ENCODE results near the gene DOK3. TPM values are rescaled to one million over a fixed set of nuclear protein-coding genes. Genes with fewer than 3 reads are reported as not detected.

The DOK3 gene
- total RNA-seq, 1 experiment from 2014 or later, result 6.0 TPM

DNA sequence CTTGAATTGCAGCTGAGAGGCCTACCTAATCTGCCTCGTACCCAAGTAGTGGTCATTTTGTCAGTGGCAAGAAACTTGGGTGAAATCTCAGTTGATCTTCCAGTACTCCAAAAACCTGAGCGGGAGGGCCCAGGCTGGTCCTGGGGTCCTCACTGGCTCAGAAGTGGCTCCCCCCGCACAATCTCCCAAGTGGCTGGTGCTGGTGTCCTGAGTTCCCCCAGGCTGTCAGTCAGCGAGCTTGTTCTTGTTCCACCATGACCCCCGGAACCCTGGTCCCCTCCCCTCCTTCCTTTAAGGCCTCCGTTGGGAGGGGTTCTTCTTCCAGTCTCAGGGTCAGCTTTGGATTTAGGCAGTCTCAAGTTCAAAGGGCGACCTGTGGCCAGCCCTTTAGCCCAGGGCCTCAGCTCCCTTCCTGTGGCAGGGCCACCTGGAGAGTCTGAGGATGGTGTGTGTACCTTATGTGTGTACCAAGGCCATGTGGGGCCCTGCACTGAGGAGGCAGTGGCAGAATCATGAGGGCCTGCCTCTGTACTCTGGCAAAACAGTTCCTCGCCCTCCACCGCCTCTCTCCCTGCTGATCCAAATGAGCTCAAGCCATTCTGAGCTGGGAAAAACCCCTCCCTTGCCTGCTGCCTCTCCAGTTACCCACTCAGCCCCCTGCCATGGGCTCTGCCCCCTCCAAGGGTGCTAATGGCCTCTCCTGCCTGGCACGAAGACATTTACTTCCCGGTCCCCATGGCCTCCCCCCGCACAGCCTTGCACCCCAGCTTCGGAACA lies 31.7 kb downstream of the DOK3 start:
- POLR2A ChIA-PET, result interaction anchor here (0.6 to 3.0 kb wide), 10 partner anchors 8 to 428 kb away, joined by 3 to 18 read pairs (median 4); partner anchors contain the start of genes GRK6 and PDLIM7

DNA sequence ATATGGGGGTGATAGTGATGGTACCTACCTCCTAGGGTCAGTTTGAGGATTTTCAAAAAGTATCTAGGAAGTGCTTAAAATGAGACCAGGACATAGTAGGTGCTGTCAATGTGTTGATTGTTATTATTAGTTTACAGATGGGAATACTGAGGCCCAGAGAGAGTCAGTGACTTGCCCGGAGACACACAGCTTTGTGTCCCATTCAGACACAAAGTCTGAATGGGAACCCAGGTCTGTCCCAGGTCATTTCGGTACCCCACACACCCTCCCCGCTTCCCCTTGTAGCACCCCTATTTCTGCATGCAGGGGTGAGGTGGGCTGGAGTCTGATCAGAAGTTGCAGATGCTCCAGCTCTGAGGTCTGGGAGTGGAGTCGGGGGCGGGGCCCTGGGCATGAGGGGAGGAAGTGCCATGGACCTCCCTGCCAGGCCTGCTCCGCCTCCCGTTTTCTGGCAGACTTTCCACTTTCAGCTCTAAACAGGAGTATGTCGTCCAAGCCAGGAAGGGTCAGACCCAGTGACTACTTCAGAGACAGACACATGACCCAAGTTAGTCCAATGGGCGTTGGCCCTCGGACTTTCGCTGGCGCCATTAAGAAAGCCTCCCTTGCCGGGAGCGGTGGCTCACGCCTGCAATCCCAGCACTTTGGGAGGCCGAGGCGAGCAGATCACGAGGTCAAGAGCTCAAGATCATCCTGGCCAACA lies 32.9 kb downstream of the DOK3 start:
- Mint-ChIP-seq H3K9me3 (ENCODE audit: unreplicated experiment) (no peaks in the 10 kb centered on the region), H3K36me3 (ENCODE audit: insufficient read depth, unreplicated experiment) (peaks cover 10% of the 10 kb centered on the region), H3K4me1 (ENCODE audit: insufficient read depth, unreplicated experiment) (peaks cover 44% of the 10 kb centered on the region), H3K4me3 (ENCODE audit: unreplicated experiment) (no peak overlapping the region), H3K27ac (ENCODE audit: low read depth, unreplicated experiment) (no peak overlapping the region), H3K27me3 (ENCODE audit: insufficient read depth, unreplicated experiment) (no peaks in the 10 kb centered on the region)
- intact Hi-C loops (cut with micrococcal nuclease), result no loop called here
- no peak for DNase-seq (ENCODE audit: unreplicated experiment)
- no TSS peak for BruUV-seq (replicated peaks)
- CTCF ChIA-PET, result interaction anchor here (0.6 to 3.9 kb wide), 6 partner anchors 13 to 87 kb away, joined by 3 to 23 read pairs (median 8); no protein-coding TSS in a partner anchor
- POLR2A ChIA-PET, result interaction anchor here (0.6 to 3.0 kb wide), 6 partner anchors 9 to 236 kb away, joined by 3 to 18 read pairs (median 4); partner anchors contain the start of genes GRK6 and PDLIM7
- TF ChIP-seq, protein P1, sequence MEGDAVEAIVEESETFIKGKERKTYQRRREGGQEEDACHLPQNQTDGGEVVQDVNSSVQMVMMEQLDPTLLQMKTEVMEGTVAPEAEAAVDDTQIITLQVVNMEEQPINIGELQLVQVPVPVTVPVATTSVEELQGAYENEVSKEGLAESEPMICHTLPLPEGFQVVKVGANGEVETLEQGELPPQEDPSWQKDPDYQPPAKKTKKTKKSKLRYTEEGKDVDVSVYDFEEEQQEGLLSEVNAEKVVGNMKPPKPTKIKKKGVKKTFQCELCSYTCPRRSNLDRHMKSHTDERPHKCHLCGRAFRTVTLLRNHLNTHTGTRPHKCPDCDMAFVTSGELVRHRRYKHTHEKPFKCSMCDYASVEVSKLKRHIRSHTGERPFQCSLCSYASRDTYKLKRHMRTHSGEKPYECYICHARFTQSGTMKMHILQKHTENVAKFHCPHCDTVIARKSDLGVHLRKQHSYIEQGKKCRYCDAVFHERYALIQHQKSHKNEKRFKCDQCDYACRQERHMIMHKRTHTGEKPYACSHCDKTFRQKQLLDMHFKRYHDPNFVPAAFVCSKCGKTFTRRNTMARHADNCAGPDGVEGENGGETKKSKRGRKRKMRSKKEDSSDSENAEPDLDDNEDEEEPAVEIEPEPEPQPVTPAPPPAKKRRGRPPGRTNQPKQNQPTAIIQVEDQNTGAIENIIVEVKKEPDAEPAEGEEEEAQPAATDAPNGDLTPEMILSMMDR (IDR thresholded peaks at IDR 0.05; ENCODE audit: unreplicated experiment), result no peak

More for the DNA sequence above, 31.7 kb downstream of the DOK3 start:
- BruUV-seq (replicated peaks), result no TSS peak
- Mint-ChIP-seq H3K4me3 (ENCODE audit: unreplicated experiment) (no peak overlapping the region), H3K4me1 (ENCODE audit: insufficient read depth, unreplicated experiment) (peaks cover 45% of the 10 kb centered on the region), H3K9me3 (ENCODE audit: unreplicated experiment) (no peaks in the 10 kb centered on the region), H3K27ac (ENCODE audit: low read depth, unreplicated experiment) (peak overlapping the region; percentile 87), H3K36me3 (ENCODE audit: insufficient read depth, unreplicated experiment) (peaks cover 10% of the 10 kb centered on the region), H3K27me3 (ENCODE audit: insufficient read depth, unreplicated experiment) (no peaks in the 10 kb centered on the region)
- no peak for DNase-seq (ENCODE audit: unreplicated experiment)
- CTCF ChIA-PET, result interaction anchor here (0.5 to 3.9 kb wide), 12 partner anchors 10 to 168 kb away, joined by 3 to 23 read pairs (median 4); no protein-coding TSS in a partner anchor
- intact Hi-C loops (cut with micrococcal nuclease), result loop anchor here (2.0 kb wide), 1 partner anchor 19 kb away; the partner anchor contains the start of gene PDLIM7
- TF ChIP-seq, protein P1 (IDR thresholded peaks at IDR 0.05; ENCODE audit: unreplicated experiment), result no peak

DNA sequence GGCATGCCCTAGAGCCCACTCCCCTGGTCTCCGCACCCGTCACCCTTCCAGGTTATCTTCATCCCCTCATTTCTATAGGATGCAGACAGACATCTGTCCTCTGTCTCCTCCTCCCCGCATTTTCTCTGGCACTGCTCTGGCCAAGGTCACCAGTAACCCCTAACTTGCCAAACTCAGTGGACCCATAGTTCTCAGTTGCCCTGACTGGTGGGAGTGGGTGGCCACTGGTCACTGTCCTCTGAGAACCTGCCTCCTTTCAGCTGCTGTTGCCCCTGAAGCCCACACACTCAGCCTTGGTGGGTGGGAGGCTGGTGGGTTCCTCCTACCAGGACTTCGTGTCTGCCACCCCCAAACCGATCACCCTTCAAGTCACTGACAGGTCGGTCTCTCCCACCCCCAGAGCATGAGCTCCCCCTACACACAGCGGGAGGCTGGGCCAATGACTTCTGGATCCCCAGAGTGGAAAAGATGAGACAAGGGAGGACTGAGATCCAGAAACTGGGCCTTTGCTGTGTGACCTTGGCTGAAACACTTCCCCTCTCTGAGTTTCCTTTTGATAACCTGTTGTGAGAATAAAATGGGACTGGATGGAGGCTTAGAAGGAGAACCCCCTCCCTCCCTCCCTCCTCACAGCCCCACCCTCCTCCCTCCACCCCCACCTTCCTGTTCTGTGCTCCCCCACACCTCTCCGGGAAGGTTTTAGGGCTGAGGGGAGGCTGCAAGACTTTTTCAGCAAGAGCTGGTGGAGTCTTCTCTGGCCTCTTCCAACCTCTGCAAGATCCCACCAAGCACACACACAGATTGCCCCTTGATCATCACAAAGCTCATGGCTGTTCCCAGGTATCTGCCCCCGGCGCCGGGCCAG lies 33.8 kb downstream of the DOK3 start:
- no TSS peak for BruUV-seq (replicated peaks)
- H3K27me3 Mint-ChIP-seq (ENCODE audit: insufficient read depth, unreplicated experiment), result no peaks in the 10 kb centered on the region
- ChIA-PET POLR2A (interaction anchor here (1.0 to 3.0 kb wide), 5 partner anchors 18 to 87 kb away, joined by 3 to 18 read pairs (median 3); partner anchors contain the start of genes GRK6 and PDLIM7), CTCF (interaction anchor here (0.6 to 3.9 kb wide), 7 partner anchors 12 to 105 kb away, joined by 3 to 23 read pairs (median 6); no protein-coding TSS in a partner anchor)
- H3K4me3 Mint-ChIP-seq (ENCODE audit: unreplicated experiment), result no peak overlapping the region
- no peak overlapping the region for H3K27ac Mint-ChIP-seq (ENCODE audit: low read depth, unreplicated experiment)
- TF ChIP-seq, protein P1 (IDR thresholded peaks at IDR 0.05; ENCODE audit: unreplicated experiment), result no peak
- H3K36me3 Mint-ChIP-seq (ENCODE audit: insufficient read depth, unreplicated experiment), result peaks cover 10% of the 10 kb centered on the region
- H3K9me3 Mint-ChIP-seq (ENCODE audit: unreplicated experiment), result no peaks in the 10 kb centered on the region
- no peak for DNase-seq (ENCODE audit: unreplicated experiment)
- intact Hi-C loops (cut with micrococcal nuclease), result no loop called here
- peaks cover 50% of the 10 kb centered on the region for H3K4me1 Mint-ChIP-seq (ENCODE audit: insufficient read depth, unreplicated experiment)

All from MCF 10A (cell line).